SK-N-SH (cell line): ENCODE data around the gene AXIN1. TPM values are rescaled to one million over a fixed set of nuclear protein-coding genes. Genes with fewer than 3 reads are reported as not detected.

ENCODE experiments used
- CTCF ChIA-PET: fragments of 300-600, 350-600 bp; formaldehyde crosslinking; extraction: SDS; loops from one replicate; lab custom pipeline; 2021; lab: Yijun Ruan, JAX
- POLR2A ChIA-PET: fragments of 350-600 bp; sonication (Branson Sonifier 250); formaldehyde crosslinking; extraction: SDS; loops from one replicate; lab custom pipeline; 2020; ENCODE audit warnings: antibody characterized with exemption, inconsistent platforms; lab: Yijun Ruan, JAX
- DNase-seq: peaks from one replicate; pipeline ENCODE4 v3.0.0; 2012
- H2AFZ ChIP-seq: fragments of 200-600 bp; sonication (generic); 2 replicates; pipeline ENCODE4 v1.8.1; 2016; ENCODE audit warnings: antibody characterized with exemption, mild to moderate bottlenecking, low read depth
- H3F3A ChIP-seq: fragments of 200-600 bp; sonication (generic); replicated peaks from 2 replicates; pipeline ENCODE3; 2016; ENCODE audit warnings: antibody characterized with exemption, mild to moderate bottlenecking; ENCODE audit not compliant: insufficient read depth
- H3K27ac ChIP-seq, 2 experiments: fragments of 200-500 bp in 1 of 2; fragments of 200-600 bp in 1 of 2; sonication (Bioruptor generic) in 1 of 2; sonication (generic), shearing (Covaris generic) in 1 of 2; 2 replicates each; pipeline versions ENCODE4 v1.5.1 to v1.6.1; 2014 to 2016; ENCODE audit warnings: low read depth in 2 of 2, inconsistent platforms in 1 of 2, low read length in 1 of 2, mild to moderate bottlenecking in 1 of 2, mixed read lengths in 1 of 2
- H3K27me3 ChIP-seq: fragments of 200-600 bp; sonication (generic), shearing (Covaris generic); 2 replicates; pipeline ENCODE4 v1.6.1; 2016; ENCODE audit warnings: mixed run types; ENCODE audit not compliant: insufficient read depth
- H3K36me3 ChIP-seq, 2 experiments: fragments of 200-500 bp in 1 of 2; fragments of 200-600 bp in 1 of 2; sonication (Bioruptor generic) in 1 of 2; sonication (generic) in 1 of 2; replicated peaks in 1 of 2; 2 replicates each; pipeline versions ENCODE3 to v1.5.1; 2014 to 2016; ENCODE audit warnings: low read length in 1 of 2, mild to moderate bottlenecking in 1 of 2; ENCODE audit not compliant: insufficient read depth in 2 of 2, control insufficient read depth in 1 of 2
- H3K4me1 ChIP-seq, 2 experiments: fragments of 200-500 bp in 1 of 2; fragments of 200-600 bp in 1 of 2; sonication (Bioruptor generic) in 1 of 2; sonication (generic), shearing (Covaris generic) in 1 of 2; 2 replicates each; pipeline versions ENCODE4 v1.5.1 to v1.6.1; 2014 to 2016; ENCODE audit warnings: low read depth in 1 of 2, low read length in 1 of 2, mixed run types in 1 of 2; ENCODE audit not compliant: insufficient read depth in 2 of 2, control insufficient read depth in 1 of 2
- H3K4me2 ChIP-seq: fragments of 200-600 bp; sonication (generic), shearing (Covaris generic); 2 replicates; pipeline ENCODE4 v1.6.1; 2017; ENCODE audit warnings: mixed run types
- H3K4me3 ChIP-seq, 2 experiments: fragments of 200-500 bp in 1 of 2; fragments of 200-600 bp in 1 of 2; sonication (Bioruptor generic) in 1 of 2; sonication (generic), shearing (Covaris generic) in 1 of 2; 2 replicates each; pipeline versions ENCODE4 v1.5.1 to v1.8.1; 2014 to 2016; ENCODE audit warnings: low read depth in 2 of 2, inconsistent platforms in 1 of 2, low read length in 1 of 2, mild to moderate bottlenecking in 1 of 2, mixed read lengths in 1 of 2, moderate library complexity in 1 of 2
- H3K79me2 ChIP-seq: fragments of 200-600 bp; sonication (generic); 2 replicates; pipeline ENCODE4 v1.8.1; 2017; ENCODE audit warnings: mild to moderate bottlenecking; ENCODE audit not compliant: insufficient read depth
- H3K9ac ChIP-seq: fragments of 200-600 bp; sonication (generic); 2 replicates; pipeline ENCODE4 v1.6.1; 2017; ENCODE audit warnings: mixed run types
- H3K9me2 ChIP-seq: fragments of 200-600 bp; sonication (generic); 2 replicates; pipeline ENCODE4 v1.6.1; 2017; ENCODE audit warnings: mixed run types
- H3K9me3 ChIP-seq: fragments of 200-600 bp; sonication (generic); 2 replicates; pipeline ENCODE4 v1.6.1; 2017; ENCODE audit warnings: mixed run types, mild to moderate bottlenecking, moderate library complexity
- H4K20me1 ChIP-seq: fragments of 200-600 bp; sonication (generic); 2 replicates; pipeline ENCODE4 v1.6.1; 2017; ENCODE audit warnings: mild to moderate bottlenecking, mixed run types; ENCODE audit not compliant: insufficient read depth
- CHD2 ChIP-seq: fragments of 150-350 bp; IDR thresholded peaks from 2 replicates; pipeline ENCODE4 v1.6.1; 2018; ENCODE audit warnings: low read length; ENCODE audit not compliant: partially characterized antibody
- ELF1 ChIP-seq: IDR thresholded peaks from 2 replicates; pipeline ENCODE4 v1.4.0; 2012
- FOSL2 ChIP-seq: IDR thresholded peaks from 2 replicates; pipeline ENCODE4 v1.4.0; 2012; ENCODE audit warnings: low read depth, mild to moderate bottlenecking, moderate library complexity, borderline replicate concordance
- FOXM1 ChIP-seq: IDR thresholded peaks from 2 replicates; pipeline ENCODE4 v1.4.0; 2012; ENCODE audit warnings: low read depth, mild to moderate bottlenecking
- MAX ChIP-seq: IDR thresholded peaks from 2 replicates; pipeline ENCODE4 v1.4.0; 2012; ENCODE audit warnings: low read depth
- NRF1 ChIP-seq: IDR thresholded peaks from 2 replicates; pipeline ENCODE4 v1.6.1; 2012; ENCODE audit warnings: low read depth, mild to moderate bottlenecking, low read length
- RCOR1 ChIP-seq: fragments of 150-350 bp; IDR thresholded peaks from 2 replicates; pipeline ENCODE4 v1.6.1; 2017; ENCODE audit warnings: antibody characterized with exemption, low read length
- SIN3A ChIP-seq: IDR thresholded peaks from 2 replicates; pipeline ENCODE4 v1.6.1; 2012; ENCODE audit warnings: low read depth, mild to moderate bottlenecking, low read length, moderate library complexity, borderline replicate concordance
- TAF1 ChIP-seq: IDR thresholded peaks from 2 replicates; pipeline ENCODE4 v1.6.1; 2012; ENCODE audit warnings: low read depth, mild to moderate bottlenecking, low read length, moderate library complexity, borderline replicate concordance
- YY1 ChIP-seq: IDR thresholded peaks from 2 replicates; pipeline ENCODE4 v1.4.0; 2012; ENCODE audit warnings: low read depth, mild to moderate bottlenecking
- WGBS: methylation state at CpG from one replicate; pipeline ENCODE4 v1.1.6; 2017; ENCODE audit warnings: low lambda C conversion rate; 5-methylcytosine and 5-hydroxymethylcytosine counted together
- polyA plus RNA-seq, 3 experiments: library from polyadenylated mRNA; depleted of rRNA; stranded (reverse); fragments of >200 nt; gene quantifications; 2 replicates each; pipeline ENCODE4 v1.2.3, GENCODE V29; 2012
- TF ChIP-seq, protein P1 (sequence below): IDR thresholded peaks from 2 replicates; pipeline ENCODE4 v1.4.0; 2012; ENCODE audit warnings: low read depth, borderline replicate concordance
- TF ChIP-seq, protein P2 (sequence below): IDR thresholded peaks from 2 replicates; pipeline ENCODE4 v1.4.0; 2012; ENCODE audit warnings: low read depth, borderline replicate concordance
- TF ChIP-seq, protein P3 (sequence below): fragments of 200-600 bp; sonication (generic); IDR thresholded peaks from 2 replicates; pipeline ENCODE4 v1.6.1; 2017; ENCODE audit warnings: antibody characterized with exemption, mild to moderate bottlenecking, moderate library complexity
- TF ChIP-seq, protein P4 (sequence below): fragments of 150-350 bp; IDR thresholded peaks from 2 replicates; pipeline ENCODE4 v1.6.1; 2016; ENCODE audit warnings: mild to moderate bottlenecking, low read depth, low read length

Gene AXIN1
- polyA plus RNA-seq, 1 of the 3 experiments (the other 2 are of a cell fraction): 19.9 TPM

DNA sequence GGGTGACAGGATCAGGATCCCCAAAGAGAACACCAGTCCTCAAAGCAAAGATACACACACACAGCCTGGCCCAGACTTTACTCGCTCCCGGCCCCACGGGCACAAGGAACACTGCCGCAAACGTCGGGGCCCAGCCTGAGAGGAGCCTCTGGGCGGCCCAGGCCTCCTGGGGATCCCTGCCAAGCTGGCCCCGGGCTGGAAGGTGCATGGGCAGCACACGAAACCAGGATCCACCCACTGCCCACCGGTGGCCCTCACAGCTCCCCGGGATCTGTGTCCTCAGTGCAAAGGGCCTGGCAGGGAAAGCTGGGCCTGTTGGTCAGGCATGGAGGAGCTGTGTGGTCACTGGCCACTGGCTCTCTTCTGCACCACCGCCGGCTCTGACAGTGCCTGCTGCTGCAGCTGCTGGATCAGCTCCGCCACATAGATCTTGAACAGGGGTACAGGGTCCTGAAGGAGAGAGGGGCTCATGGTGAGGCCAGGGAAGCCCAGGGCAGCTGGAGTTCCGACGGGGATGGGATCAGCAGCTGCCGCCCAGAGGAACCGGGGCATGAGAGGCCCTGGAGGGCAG lies 14.9 kb upstream of the AXIN1 start (continued):
- TF ChIP-seq, protein P1, sequence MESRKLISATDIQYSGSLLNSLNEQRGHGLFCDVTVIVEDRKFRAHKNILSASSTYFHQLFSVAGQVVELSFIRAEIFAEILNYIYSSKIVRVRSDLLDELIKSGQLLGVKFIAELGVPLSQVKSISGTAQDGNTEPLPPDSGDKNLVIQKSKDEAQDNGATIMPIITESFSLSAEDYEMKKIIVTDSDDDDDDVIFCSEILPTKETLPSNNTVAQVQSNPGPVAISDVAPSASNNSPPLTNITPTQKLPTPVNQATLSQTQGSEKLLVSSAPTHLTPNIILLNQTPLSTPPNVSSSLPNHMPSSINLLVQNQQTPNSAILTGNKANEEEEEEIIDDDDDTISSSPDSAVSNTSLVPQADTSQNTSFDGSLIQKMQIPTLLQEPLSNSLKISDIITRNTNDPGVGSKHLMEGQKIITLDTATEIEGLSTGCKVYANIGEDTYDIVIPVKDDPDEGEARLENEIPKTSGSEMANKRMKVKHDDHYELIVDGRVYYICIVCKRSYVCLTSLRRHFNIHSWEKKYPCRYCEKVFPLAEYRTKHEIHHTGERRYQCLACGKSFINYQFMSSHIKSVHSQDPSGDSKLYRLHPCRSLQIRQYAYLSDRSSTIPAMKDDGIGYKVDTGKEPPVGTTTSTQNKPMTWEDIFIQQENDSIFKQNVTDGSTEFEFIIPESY: no peak
- no peak for TF ChIP-seq TAF1
- no peak for TF ChIP-seq ELF1
- no peak for TF ChIP-seq SIN3A
- TF ChIP-seq, all 33 proteins: peak for 0

DNA sequence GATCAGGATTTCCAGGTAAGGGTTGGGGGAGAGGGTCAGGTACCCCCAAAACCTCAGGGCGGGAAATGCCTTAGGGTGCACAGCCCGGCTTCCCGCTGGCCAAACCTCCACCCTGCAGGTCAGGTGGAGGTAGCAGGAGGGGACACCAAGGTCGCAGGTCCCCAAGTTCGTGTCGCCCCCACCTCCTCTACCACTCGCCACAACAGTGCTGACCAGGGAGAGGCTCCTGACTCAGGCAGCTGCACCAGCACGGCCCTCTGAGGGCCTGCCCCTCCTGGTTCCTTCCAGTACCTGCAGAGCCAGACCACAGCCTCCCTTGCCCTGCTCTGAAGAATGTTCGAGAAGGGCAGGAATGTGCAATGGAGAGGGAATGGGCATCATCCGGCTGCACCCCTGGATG lies 14.0 kb upstream of the AXIN1 start:
- no peak for TF ChIP-seq CHD2
- TF ChIP-seq RCOR1: no peak
- CTCF ChIA-PET: interaction anchor here (0.8 to 1.6 kb wide), 2 partner anchors 8 to 301 kb away, joined by 3 to 4 read pairs; no protein-coding TSS in a partner anchor
- H3K9me3 ChIP-seq: no peaks in the 10 kb centered on the region
- peaks cover 2 to 23% of the 10 kb centered on the region in 2 experiments for H3K36me3 ChIP-seq
- H2AFZ ChIP-seq: no peak overlapping the region
- no peak overlapping the region for H3K27ac ChIP-seq
- no peaks in the 10 kb centered on the region for H3K9me2 ChIP-seq
- H3K4me3 ChIP-seq: no peak overlapping the region
- H3K4me1 ChIP-seq: peaks cover 8 to 38% of the 10 kb centered on the region in 2 experiments; a peak in 2 of 4 replicates
- no peaks in the 10 kb centered on the region; the same call in 1 of the 2 replicates for H3K79me2 ChIP-seq
- DNase-seq: no peak
- POLR2A ChIA-PET: no interaction called here
- 75% methylated on average over 4 of the region's 10 CpGs for WGBS
- peaks cover 12% of the 10 kb centered on the region for H3F3A ChIP-seq
- H3K27me3 ChIP-seq: no peaks in the 10 kb centered on the region
- H4K20me1 ChIP-seq: no peaks in the 10 kb centered on the region
- no peak overlapping the region for H3K4me2 ChIP-seq
- H3K9ac ChIP-seq: no peak overlapping the region

GRCh38 chr16:364595-365491 lies 12.3 kb upstream of the AXIN1 start:
- Histone ChIP-seq H3K9me2 (no peaks in the 10 kb centered on the region), H3K4me1 (peaks cover 7 to 30% of the 10 kb centered on the region in 2 experiments; a peak in 2 of 4 replicates), H3K27me3 (no peaks in the 10 kb centered on the region), H3K9me3 (no peaks in the 10 kb centered on the region), H3K4me2 (no peak overlapping the region), H3K27ac (no peak overlapping the region), H3K36me3 (peaks cover 2 to 20% of the 10 kb centered on the region in 2 experiments), H2AFZ (no peak overlapping the region), H4K20me1 (no peaks in the 10 kb centered on the region), H3K9ac (no peak overlapping the region), H3K79me2 (no peaks in the 10 kb centered on the region; the same call in 1 of the 2 replicates), H3K4me3 (no peak overlapping the region), H3F3A (peaks cover 8% of the 10 kb centered on the region)
- ChIA-PET POLR2A (interaction anchor here (0.7 kb wide), 1 partner anchor 8 kb away, joined by 3 read pairs; no protein-coding TSS in a partner anchor), CTCF (interaction anchor here (0.9 to 4.8 kb wide), 7 partner anchors 11 to 300 kb away, joined by 3 to 74 read pairs (median 4); partner anchors contain the start of gene HBQ1)
- no peak for DNase-seq
- 73% methylated on average over 13 of the region's 19 CpGs for WGBS
- TF ChIP-seq NRF1 (no peak), FOXM1 (no peak), FOSL2 (no peak), YY1 (no peak), MAX (no peak), SIN3A (no peak), ELF1 (no peak), RCOR1 (no peak), CHD2 (no peak)
- TF ChIP-seq, protein P2, sequence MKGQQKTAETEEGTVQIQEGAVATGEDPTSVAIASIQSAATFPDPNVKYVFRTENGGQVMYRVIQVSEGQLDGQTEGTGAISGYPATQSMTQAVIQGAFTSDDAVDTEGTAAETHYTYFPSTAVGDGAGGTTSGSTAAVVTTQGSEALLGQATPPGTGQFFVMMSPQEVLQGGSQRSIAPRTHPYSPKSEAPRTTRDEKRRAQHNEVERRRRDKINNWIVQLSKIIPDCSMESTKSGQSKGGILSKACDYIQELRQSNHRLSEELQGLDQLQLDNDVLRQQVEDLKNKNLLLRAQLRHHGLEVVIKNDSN: no peak
- TF ChIP-seq, protein P3, sequence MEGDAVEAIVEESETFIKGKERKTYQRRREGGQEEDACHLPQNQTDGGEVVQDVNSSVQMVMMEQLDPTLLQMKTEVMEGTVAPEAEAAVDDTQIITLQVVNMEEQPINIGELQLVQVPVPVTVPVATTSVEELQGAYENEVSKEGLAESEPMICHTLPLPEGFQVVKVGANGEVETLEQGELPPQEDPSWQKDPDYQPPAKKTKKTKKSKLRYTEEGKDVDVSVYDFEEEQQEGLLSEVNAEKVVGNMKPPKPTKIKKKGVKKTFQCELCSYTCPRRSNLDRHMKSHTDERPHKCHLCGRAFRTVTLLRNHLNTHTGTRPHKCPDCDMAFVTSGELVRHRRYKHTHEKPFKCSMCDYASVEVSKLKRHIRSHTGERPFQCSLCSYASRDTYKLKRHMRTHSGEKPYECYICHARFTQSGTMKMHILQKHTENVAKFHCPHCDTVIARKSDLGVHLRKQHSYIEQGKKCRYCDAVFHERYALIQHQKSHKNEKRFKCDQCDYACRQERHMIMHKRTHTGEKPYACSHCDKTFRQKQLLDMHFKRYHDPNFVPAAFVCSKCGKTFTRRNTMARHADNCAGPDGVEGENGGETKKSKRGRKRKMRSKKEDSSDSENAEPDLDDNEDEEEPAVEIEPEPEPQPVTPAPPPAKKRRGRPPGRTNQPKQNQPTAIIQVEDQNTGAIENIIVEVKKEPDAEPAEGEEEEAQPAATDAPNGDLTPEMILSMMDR: no peak
- TF ChIP-seq, protein P4, sequence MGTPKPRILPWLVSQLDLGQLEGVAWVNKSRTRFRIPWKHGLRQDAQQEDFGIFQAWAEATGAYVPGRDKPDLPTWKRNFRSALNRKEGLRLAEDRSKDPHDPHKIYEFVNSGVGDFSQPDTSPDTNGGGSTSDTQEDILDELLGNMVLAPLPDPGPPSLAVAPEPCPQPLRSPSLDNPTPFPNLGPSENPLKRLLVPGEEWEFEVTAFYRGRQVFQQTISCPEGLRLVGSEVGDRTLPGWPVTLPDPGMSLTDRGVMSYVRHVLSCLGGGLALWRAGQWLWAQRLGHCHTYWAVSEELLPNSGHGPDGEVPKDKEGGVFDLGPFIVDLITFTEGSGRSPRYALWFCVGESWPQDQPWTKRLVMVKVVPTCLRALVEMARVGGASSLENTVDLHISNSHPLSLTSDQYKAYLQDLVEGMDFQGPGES: no peak
